ENCODE data around the gene SCYGR5. TPM values are rescaled to one million over a fixed set of nuclear protein-coding genes. Genes with fewer than 3 reads are reported as not detected.
"Not testable (repeated sequence)": the region's sequence is repeated elsewhere in the genome, so short reads cannot be mapped to it uniquely, and the experiment has no call there.

The SCYGR5 gene
- total RNA-seq, result not detected
- not detected for polyA plus RNA-seq (2013, experiment 1 of 2)
- not detected for polyA plus RNA-seq (2013, experiment 2 of 2)
- long read RNA-seq, experiment 1, result 0 reads
- long read RNA-seq, experiment 2, result 0 reads
- long read RNA-seq, experiment 3, result 0 reads
- long read RNA-seq, experiment 4, result 0 reads

GRCh38 chr2:227666631-227667170, at the start of gene SCYGR5:
Gene SCYGR5 (plus strand): TSS chr2:227666804. CDS start chr2:227666804, 0 bp downstream.
- 90 to 96% methylated on average over 4 to 10 of the region's 13 CpGs for whole genome bisulfite sequencing, 2 experiments (ENCODE audit: insufficient coverage in 1 of 2, insufficient read length in 1 of 2)
- not testable (repeated sequence) for H3K4me1 Mint-ChIP-seq; H3K9me3 Mint-ChIP-seq; H3K27me3 Mint-ChIP-seq (ENCODE audit: insufficient read depth); H3K36me3 Mint-ChIP-seq (ENCODE audit: low read depth); H3K4me1 ChIP-seq (ENCODE audit: control insufficient read depth, insufficient read depth, low read length); H3K27ac Mint-ChIP-seq; DNase-seq; H3K27ac ChIP-seq (ENCODE audit: low read depth, low read length); H3K4me3 ChIP-seq (ENCODE audit: low read length); H3K4me3 Mint-ChIP-seq; H3K9ac ChIP-seq (ENCODE audit: extremely low read depth, low read length, poor library complexity, severe bottlenecking); H3K36me3 ChIP-seq (ENCODE audit: control insufficient read depth, insufficient read depth, low read length); H3K9me3 ChIP-seq (ENCODE audit: control insufficient read depth, low read length); H3K27me3 ChIP-seq (ENCODE audit: control insufficient read depth, insufficient read depth, low read length, poor library complexity, severe bottlenecking)

- H3K4me1 ChIP-seq (ENCODE audit: control insufficient read depth, insufficient read depth, low read length), result peaks cover 4% of the 10 kb centered on the region
- Mint-ChIP-seq H3K4me3 (no peak within 1 kb of the TSS), H3K4me1 (peaks cover 17% of the 10 kb centered on the region), H3K36me3 (ENCODE audit: low read depth) (no peaks in the 10 kb centered on the region), H3K27me3 (ENCODE audit: insufficient read depth) (peaks cover 3% of the 10 kb centered on the region), H3K27ac (no peak within 1 kb of the TSS), H3K9me3 (no peaks in the 10 kb centered on the region)
- H3K36me3 ChIP-seq (ENCODE audit: control insufficient read depth, insufficient read depth, low read length), result no peaks in the 10 kb centered on the region
- H3K4me3 ChIP-seq (ENCODE audit: low read length), result no peak within 1 kb of the TSS
- no peaks in the 10 kb centered on the region for H3K9me3 ChIP-seq (ENCODE audit: control insufficient read depth, low read length)
- 88 to 94% methylated on average over 8 to 20 of the region's 20 CpGs for WGBS, 2 experiments (ENCODE audit: insufficient coverage in 1 of 2, insufficient read length in 1 of 2)
- TF ChIP-seq CTCF (conservative IDR thresholded peaks at IDR 0.05), result no peak
- DNase-seq, result no peak
- H3K9ac ChIP-seq (ENCODE audit: extremely low read depth, low read length, poor library complexity, severe bottlenecking), result no peak within 1 kb of the TSS
- no peak within 1 kb of the TSS for H3K27ac ChIP-seq (ENCODE audit: low read depth, low read length)
- no peaks in the 10 kb centered on the region for H3K27me3 ChIP-seq (ENCODE audit: control insufficient read depth, insufficient read depth, low read length, poor library complexity, severe bottlenecking)
These were observed 49.0 kb upstream of the SCYGR5 start, which contains the start of gene SCYGR4 for GRCh38 chr2:227617316-227618230. Gene SCYGR4 (plus strand): TSS chr2:227617498. CDS start chr2:227617498, 0 bp downstream.

GRCh38 chr2:227623226-227623625, 43.4 kb upstream of the SCYGR5 start:
- Mint-ChIP-seq H3K27me3 (ENCODE audit: insufficient read depth) (no peaks in the 10 kb centered on the region), H3K4me3 (no peak overlapping the region), H3K4me1 (no peaks in the 10 kb centered on the region), H3K9me3 (peaks cover 2% of the 10 kb centered on the region), H3K36me3 (ENCODE audit: low read depth) (no peaks in the 10 kb centered on the region), H3K27ac (no peak overlapping the region)
- no peak overlapping the region for H3K4me3 ChIP-seq (ENCODE audit: low read length)
- TF ChIP-seq CTCF (conservative IDR thresholded peaks at IDR 0.05), result no peak
- no peak overlapping the region for H3K27ac ChIP-seq (ENCODE audit: low read depth, low read length)
- H3K4me1 ChIP-seq (ENCODE audit: control insufficient read depth, insufficient read depth, low read length), result no peaks in the 10 kb centered on the region
- H3K9me3 ChIP-seq (ENCODE audit: control insufficient read depth, low read length), result no peaks in the 10 kb centered on the region
- no peaks in the 10 kb centered on the region for H3K27me3 ChIP-seq (ENCODE audit: control insufficient read depth, insufficient read depth, low read length, poor library complexity, severe bottlenecking)
- DNase-seq, result no peak
- no peak overlapping the region for H3K9ac ChIP-seq (ENCODE audit: extremely low read depth, low read length, poor library complexity, severe bottlenecking)
- no peaks in the 10 kb centered on the region for H3K36me3 ChIP-seq (ENCODE audit: control insufficient read depth, insufficient read depth, low read length)

Data from endodermal cell (in vitro differentiated cells).